LoVo (cell line): Measurements from ENCODE around the gene PIK3R3.
A peak's percentile ranks its signal among the peaks of the same experiment; 100 is the strongest.
"Not testable (repeated sequence)": the region's sequence is repeated elsewhere in the genome, so short reads cannot be mapped to it uniquely, and the experiment has no call there.

Experiments used
- DNase-seq: peaks from one replicate; pipeline ENCODE4 v3.0.0-alpha.2; 2016; ENCODE audit warnings: low spot score

PIK3R3 gene

GRCh38 chr1:46102769-46103476 lies 29.5 kb downstream of the PIK3R3 start:
- DNase-seq, result peak; percentile 9

GRCh38 chr1:46099215-46099614 lies 33.2 kb downstream of the PIK3R3 start:
- DNase-seq, result no peak

- DNase-seq, result no peak
Measured at GRCh38 chr1:46098027-46098712, 34.3 kb downstream of the PIK3R3 start.

GRCh38 chr1:46097149-46097472 lies 35.3 kb downstream of the PIK3R3 start:
- DNase-seq, result no peak

- DNase-seq, result no peak
Measured at GRCh38 chr1:46096269-46097148, 35.9 kb downstream of the PIK3R3 start.

- DNase-seq, result not testable (repeated sequence)
Measured at GRCh38 chr1:46095110-46095509, 37.3 kb downstream of the PIK3R3 start.

GRCh38 chr1:46094471-46095005 lies 37.9 kb downstream of the PIK3R3 start:
- DNase-seq, result no peak

GRCh38 chr1:46093832-46094231 lies 38.6 kb downstream of the PIK3R3 start:
- not testable (repeated sequence) for DNase-seq

GRCh38 chr1:46087891-46088290 lies 44.5 kb downstream of the PIK3R3 start:
- DNase-seq, result no peak

GRCh38 chr1:46086576-46086975 lies 45.9 kb downstream of the PIK3R3 start:
- DNase-seq, result no peak

GRCh38 chr1:46084553-46085451 lies 47.6 kb downstream of the PIK3R3 start:
- DNase-seq, result no peak

GRCh38 chr1:46083579-46083978 lies 48.9 kb downstream of the PIK3R3 start:
- no peak for DNase-seq

- DNase-seq, result no peak
Measured at GRCh38 chr1:46081619-46082018, 50.8 kb downstream of the PIK3R3 start.

- no peak for DNase-seq
Measured at GRCh38 chr1:46081206-46081605, 51.2 kb downstream of the PIK3R3 start.

GRCh38 chr1:46080257-46080656 lies 52.2 kb downstream of the PIK3R3 start:
- no peak for DNase-seq

GRCh38 chr1:46077644-46078043 lies 54.8 kb downstream of the PIK3R3 start:
- no peak for DNase-seq

- no peak for DNase-seq
Measured at GRCh38 chr1:46076343-46076742, 56.1 kb downstream of the PIK3R3 start.

GRCh38 chr1:46072975-46073374 lies 59.5 kb downstream of the PIK3R3 start:
- DNase-seq, result no peak

- DNase-seq, result no peak
Measured at GRCh38 chr1:46070164-46070814, 62.1 kb downstream of the PIK3R3 start.

GRCh38 chr1:46068525-46068924 lies 63.9 kb downstream of the PIK3R3 start:
- no peak for DNase-seq

GRCh38 chr1:46067652-46068051 lies 64.8 kb downstream of the PIK3R3 start:
- no peak for DNase-seq
